PFSK-1 (cell line): ENCODE results near the gene CHST11.

ENCODE experiments used
- FOXP2 ChIP-seq: optimal IDR thresholded peaks from 2 replicates; pipeline ENCODE3; 2011; ENCODE audit warnings: borderline replicate concordance, control low read depth, inconsistent platforms; ENCODE audit not compliant: insufficient read depth; ENCODE audit errors: extremely low read length, extremely low read depth
- POLR2AphosphoS5 ChIP-seq: IDR thresholded peaks from 2 replicates; pipeline ENCODE4 v1.6.1; 2012; ENCODE audit warnings: low read depth, mild to moderate bottlenecking, control low read depth, low read length, moderate library complexity
- REST ChIP-seq, 2 experiments: IDR thresholded peaks; 2 replicates each; pipeline versions ENCODE4 v1.6.1 to v1.8.0; 2011 to 2012; ENCODE audit warnings: low read depth in 2 of 2, low read length in 2 of 2, control low read depth in 1 of 2, inconsistent platforms in 1 of 2, mild to moderate bottlenecking in 1 of 2, moderate library complexity in 1 of 2; ENCODE audit not compliant: insufficient read depth in 1 of 2
- SIN3A ChIP-seq: IDR thresholded peaks from 2 replicates; pipeline ENCODE4 v1.6.1; 2012; ENCODE audit warnings: mild to moderate bottlenecking, low read length, moderate library complexity, borderline replicate concordance; ENCODE audit not compliant: insufficient read depth
- TAF1 ChIP-seq: IDR thresholded peaks from 2 replicates; pipeline ENCODE4 v1.6.1; 2012; ENCODE audit warnings: low read length, control low read depth, borderline replicate concordance; ENCODE audit not compliant: insufficient read depth

CHST11 gene

DNA sequence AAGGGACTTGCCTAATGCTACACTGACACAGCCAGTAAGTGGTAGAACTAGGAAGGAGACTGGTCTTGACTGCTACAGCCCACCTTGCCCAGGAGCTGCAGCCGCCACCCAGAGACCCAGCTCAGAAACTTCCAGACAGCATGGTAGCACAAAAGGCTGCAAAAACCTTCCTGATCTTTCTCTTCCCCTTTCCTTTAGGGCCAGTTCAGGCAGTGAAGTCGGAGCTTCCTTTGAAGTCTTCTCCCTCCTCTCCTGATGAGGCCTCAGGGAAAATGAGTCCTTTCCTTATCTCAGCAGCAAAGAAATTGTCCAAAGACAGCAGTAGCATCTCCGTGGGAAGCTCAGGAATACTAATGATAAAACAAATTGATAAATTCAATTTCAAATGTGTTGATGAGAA lies 21.0 kb upstream of the CHST11 start:
- TF ChIP-seq POLR2AphosphoS5 (no peak), SIN3A (no peak), FOXP2 (no peak), REST (IDR thresholded peaks at IDR 0.05; ENCODE audit: insufficient read depth in 1 of 2, low read depth in 2 of 2, low read length in 2 of 2) (no peak), TAF1 (no peak)

DNA sequence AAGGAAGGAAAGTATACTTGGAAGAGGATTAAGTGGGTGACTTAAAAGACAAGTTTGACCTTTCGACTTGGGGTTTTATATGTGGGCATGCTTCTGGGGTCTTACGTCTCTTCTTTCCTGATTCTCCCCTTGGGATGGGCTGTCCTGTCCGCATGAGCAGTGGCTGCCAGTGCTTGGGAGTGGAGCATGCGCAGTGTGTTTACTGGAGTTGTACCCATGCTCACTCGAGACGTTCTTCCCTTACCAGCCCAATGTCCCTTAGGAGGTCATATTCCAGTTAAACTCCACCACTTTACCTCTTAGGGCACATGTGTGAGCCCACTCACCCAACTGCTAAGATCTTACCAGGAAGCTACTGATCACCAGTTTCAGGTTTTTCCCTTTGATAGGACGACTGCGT lies 20.0 kb upstream of the CHST11 start:
- TF ChIP-seq TAF1 (no peak), REST (IDR thresholded peaks at IDR 0.05; ENCODE audit: insufficient read depth in 1 of 2, low read depth in 2 of 2, low read length in 2 of 2) (no peak), POLR2AphosphoS5 (no peak), FOXP2 (no peak), SIN3A (no peak)

DNA sequence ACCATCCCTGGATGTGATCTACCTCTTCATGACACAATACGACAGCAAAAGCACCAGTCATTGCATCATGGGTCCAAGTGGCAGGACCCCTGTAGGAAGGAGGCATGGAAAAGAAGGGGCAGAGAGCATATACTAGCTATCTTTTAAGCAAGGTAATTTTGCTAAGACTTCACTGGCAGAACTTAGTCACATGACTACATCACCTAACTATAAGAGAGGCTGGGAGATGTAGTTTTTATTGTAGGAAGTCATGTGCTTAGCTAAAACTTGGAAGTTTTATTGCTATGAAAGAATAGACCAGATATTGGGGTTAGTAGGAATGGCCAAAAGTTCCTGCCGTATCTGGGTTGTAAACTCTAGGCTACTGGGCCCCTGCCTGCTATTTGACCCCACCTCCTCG lies 18.6 kb upstream of the CHST11 start:
- TF ChIP-seq REST (IDR thresholded peaks at IDR 0.05; ENCODE audit: insufficient read depth in 1 of 2, low read depth in 2 of 2, low read length in 2 of 2) (no peak), TAF1 (no peak), FOXP2 (no peak), POLR2AphosphoS5 (no peak), SIN3A (no peak)

- no peak for TF ChIP-seq POLR2AphosphoS5
- TF ChIP-seq TAF1, result no peak
- no peak for TF ChIP-seq SIN3A
- TF ChIP-seq REST (IDR thresholded peaks at IDR 0.05; ENCODE audit: insufficient read depth in 1 of 2, low read depth in 2 of 2, low read length in 2 of 2), result no peak
- no peak for TF ChIP-seq FOXP2
Measured at GRCh38 chr12:104439137-104439536, 17.6 kb upstream of the CHST11 start.

DNA sequence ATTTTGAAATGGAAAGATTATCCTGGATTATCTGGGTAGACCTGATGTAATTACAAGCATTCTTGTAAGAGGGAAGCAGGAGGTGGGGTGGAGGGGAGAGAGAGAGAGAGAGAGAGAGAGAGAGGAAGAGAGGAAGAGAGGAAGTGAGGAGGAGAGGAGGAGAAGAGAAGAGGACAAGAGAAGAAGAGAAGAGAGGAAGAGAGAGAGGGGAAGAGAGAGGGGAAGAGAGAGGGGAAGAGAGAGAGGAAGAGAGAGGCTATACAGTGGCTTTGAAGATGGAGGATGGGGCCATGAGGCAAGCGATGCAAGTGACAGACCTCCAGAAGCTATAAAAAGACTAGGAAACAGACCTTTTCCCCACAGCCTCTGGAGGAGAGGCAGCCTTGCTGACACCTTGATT lies 13.7 kb upstream of the CHST11 start:
- TF ChIP-seq FOXP2 (no peak), REST (IDR thresholded peaks at IDR 0.05; ENCODE audit: insufficient read depth in 1 of 2, low read depth in 2 of 2, low read length in 2 of 2) (no peak), SIN3A (no peak), TAF1 (no peak), POLR2AphosphoS5 (no peak)
